EH (cell line): ENCODE data around the gene PLAC8L1.

ENCODE experiments used
- DNase-seq: peaks from one replicate; pipeline ENCODE4 v3.0.0-alpha.2; 2015; ENCODE audit warnings: low read depth

PLAC8L1 gene

DNA sequence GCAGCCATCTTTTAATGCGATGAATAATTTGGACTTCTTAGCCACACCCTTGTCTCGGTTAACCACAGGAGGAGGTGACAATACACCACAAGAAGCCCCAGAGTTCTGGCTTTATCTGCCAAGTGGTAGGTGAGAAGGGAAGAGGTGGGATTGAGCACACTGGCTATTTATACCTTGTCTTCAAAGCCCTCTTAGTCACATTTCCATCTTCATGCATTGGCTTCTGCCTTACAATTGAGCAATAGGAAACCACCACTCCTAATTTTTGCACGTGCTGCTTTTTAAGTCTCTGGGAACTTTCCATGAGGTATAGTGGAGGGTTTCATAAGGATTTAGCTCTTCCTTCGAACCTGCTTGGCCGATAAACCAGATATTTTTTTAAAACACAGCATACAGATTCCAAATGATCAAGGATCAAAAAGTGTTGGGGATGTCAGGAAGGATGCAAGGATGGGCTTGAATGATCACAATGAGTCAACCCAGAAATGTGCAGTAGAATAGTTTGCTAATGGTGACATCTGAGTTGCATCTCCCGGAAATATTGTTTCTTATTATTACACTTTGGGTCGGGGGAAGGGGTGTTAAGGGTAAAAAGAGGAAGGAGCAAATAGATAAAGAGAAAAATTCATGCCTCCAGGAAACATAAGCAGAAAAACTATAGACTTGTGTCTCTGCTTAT lies 25.5 kb downstream of the PLAC8L1 start:
- DNase-seq = no peak

DNA sequence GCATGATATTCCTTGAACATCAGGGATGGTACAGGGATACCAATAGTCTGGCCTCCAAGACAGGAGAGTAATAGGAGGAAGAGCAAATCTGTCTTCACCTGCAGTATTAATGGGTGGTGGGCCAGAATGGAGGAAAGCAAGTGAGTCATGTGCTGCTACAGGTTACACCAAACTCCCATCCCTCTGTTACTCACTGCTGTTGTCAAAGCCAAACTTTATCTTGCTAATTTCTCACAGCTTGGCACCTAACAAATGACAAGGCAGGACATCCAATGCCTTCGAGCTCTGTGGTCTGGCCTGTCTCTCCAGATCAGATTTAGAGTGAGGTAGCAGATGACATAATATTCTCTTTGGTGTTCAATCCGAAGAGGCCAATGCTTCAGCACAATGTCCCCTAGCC lies 26.8 kb downstream of the PLAC8L1 start:
- DNase-seq = no peak

DNA sequence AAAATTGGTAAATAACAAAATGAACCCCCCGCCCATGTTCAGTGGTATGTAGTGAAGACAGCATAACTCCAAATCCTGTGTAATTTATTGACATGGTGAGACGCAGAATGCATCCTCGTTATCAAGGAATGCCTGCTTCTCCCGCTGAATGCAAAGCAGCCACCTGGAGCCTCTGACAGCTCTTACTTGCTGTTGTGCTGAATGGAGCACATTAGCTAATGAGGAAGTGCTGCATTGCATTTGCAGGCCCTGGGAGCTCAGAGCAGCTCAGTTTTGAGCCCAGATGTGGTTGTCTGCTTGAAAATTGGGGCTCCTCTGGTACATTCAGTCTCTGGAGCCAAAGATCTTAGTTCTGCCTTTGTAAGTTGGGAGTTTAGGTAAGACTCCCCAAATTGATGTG lies 28.9 kb downstream of the PLAC8L1 start:
- DNase-seq = no peak

DNA sequence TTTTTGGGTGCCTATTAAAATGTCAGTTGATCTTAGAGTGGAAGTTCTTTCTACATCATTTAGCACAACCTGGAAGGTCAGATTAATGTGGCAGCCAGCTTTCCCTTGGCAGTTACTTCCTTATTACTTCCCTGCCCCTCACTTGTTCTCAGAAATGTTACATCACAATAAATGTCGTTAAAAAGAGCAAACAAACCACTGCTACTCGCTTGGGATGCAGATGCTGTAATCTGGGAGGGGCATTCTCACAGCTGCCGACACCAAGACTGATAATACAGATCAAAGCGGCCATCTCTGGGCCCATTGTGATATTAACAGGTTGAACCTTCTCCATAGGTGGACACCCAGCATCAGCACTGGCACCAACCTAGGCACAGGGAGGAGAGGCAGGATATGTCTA lies 29.3 kb downstream of the PLAC8L1 start:
- no peak for DNase-seq

DNA sequence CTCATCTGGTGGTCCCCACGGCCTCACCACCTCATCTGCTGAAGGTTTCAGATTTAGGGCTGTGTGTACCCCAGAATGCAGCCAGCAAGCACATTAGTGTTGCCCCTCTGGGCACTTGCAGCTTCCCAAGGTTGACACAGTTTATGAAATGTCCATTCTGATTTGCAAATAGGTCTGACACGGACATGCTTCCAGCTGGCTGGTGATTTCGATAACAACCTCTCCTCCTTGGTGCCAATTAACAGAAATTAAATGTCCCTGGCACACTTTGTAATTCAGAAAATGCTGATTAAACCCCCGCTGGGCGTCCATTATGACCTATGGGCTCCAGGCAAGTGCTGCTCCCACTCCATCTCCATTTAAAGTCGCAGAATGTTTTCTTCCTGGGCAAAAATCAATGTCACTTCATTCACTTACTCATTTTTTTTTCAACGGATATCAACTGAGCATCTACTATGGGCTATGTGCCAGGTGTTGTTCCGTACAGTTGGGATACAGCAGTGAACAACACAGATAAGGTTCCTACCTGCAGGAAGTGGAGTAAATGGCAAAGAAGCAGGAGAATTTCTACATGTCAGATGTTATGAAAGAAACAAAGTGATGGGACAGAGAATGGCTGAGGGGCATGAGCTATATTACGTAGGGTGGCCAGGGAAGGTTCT lies 32.0 kb downstream of the PLAC8L1 start:
- no peak for DNase-seq

DNA sequence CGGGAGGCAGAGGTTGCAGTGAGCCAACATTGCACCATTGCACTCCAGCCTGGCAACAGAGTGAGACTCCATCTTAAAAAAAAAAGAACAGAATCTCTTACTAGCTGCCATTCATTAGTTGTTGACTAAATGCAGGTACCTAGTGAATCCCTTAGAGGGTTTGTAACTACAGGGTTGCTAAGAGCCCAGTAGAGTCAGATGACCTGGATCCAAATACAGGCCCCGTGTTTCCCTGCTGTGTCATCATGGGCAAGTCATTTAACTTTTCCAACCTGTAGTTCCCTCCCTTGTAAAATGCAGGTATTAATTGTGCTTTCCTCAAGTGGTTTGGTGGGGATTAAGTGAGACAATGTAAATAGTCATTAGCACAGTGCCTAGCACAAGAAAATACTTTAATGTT lies 32.8 kb downstream of the PLAC8L1 start:
- no peak for DNase-seq

DNA sequence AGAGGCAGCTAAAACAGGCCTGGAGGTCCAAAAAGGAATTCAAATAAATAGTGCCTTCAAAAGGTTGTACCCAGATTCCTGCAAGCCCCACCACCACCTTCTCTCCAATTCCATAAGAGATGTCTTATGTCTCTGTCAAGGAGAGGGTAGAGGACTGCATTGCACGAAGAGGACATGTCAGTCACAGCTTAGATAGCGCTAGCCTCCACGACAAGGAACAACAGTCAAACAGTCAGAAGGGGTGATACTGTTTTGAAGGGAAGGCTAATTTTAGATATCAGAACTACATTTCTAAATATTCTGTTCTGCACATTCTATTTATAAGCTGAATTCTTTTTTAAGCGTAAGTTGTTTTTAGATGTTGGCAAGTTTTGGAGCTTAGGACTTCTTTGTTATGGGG lies 34.2 kb downstream of the PLAC8L1 start:
- DNase-seq = no peak

DNA sequence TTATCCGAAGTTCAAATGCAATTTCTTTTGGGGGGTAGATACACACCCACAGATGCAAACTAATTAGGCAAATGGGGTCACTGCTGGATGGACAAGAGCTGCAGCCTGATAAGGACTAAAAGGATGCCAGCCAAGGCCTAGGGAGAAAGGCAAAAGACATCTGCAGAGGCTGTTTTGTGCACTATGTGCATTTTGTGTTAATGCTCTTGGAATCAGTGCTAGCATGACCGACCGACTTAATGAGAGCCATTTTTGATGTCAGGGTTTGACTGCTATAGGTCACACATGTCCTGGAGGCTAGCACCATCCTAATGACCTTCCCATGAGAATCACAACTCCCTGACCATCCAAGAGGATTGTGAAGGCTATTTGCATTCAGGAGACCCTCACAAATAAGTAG lies 34.6 kb downstream of the PLAC8L1 start:
- DNase-seq = no peak

DNA sequence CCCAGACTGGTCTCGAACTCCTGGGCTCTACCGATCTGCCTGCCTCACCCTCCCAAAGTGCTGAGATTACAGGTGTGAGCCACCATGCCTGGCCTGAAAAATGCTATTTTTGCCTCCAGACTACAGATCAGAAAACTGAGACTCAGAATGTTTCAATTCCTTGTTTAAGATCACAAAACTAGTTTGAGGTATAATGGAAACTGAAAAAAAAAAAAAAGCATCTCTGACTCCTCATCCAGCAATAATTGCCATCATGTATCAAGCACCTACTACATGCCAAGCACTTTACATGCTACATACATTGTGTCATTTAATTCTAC lies 35.6 kb downstream of the PLAC8L1 start:
- DNase-seq = no peak

DNA sequence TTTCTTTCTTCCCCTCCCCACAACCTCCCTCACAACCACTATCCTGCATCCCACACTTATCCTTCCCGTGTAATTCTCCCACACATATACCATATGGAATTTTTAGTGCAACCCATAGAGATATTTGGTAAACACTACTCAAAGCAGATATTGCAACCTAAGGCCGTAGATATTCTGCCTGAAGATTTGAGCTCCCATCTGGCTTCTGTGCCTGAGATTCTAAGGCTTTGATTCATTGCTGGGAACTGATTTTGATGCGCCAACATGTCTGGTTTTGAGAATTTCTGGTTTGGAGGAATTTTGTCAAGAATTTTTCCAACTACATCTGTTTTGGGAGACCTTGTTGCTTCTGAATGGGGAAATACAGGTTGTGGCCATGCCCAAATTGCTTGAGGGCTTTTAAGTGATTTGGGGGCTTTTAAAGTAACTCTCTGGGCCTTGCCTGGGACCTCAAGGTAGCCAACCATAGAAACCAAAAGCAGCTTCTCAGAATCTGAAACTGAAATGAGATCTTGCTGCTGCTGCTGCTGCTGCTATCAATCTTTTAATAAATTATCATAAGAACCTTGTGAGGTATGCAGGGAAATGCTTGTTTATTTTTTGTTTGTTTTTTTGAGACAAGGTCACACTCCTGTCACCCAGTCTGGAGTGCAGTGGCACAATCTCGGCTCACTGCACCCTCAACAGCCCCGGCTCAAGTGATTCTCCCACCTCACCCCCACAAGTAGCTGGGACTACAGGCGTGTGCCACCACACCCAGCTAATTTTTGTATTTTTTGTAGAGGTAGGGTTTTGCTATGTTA lies 36.2 kb downstream of the PLAC8L1 start:
- DNase-seq = no peak

DNA sequence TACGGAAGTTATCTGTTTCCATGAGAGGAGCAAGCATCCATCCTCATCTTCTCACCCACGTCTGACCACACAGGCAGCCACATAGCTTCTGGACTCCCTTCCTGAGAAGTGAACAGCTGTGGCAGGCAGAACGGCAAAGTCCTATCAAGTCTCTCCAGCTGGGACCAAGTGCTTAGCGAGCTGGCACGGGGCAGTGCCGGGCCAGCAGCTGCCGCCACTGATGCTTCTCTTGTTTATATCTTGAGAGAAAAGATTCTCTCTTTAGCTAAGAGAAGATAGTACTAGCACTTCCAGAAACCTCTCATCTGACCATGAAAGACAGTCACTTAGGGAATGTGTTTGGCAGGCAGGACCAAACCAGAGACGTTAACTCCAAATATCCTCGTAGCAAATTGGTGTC lies 37.2 kb downstream of the PLAC8L1 start:
- no peak for DNase-seq

DNA sequence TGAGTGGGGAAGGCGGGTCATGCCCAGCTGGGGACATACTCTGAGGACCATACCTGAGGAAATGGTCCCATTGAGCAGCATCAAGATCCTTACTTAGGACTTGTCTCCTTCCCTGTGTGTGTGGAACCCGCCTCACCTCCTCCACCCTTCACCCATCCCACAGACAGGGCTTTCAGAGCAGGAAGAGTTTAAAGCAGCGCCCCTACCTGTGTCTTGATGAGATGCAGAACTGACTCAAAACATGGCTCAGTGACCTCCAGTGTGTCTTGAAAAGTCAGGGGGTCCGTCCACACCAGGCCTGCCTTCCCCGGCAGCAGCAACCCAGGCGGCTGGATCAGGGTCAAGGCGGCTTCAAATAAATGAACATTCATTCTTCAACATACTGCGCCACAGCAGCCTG lies 38.4 kb downstream of the PLAC8L1 start:
- no peak for DNase-seq

DNA sequence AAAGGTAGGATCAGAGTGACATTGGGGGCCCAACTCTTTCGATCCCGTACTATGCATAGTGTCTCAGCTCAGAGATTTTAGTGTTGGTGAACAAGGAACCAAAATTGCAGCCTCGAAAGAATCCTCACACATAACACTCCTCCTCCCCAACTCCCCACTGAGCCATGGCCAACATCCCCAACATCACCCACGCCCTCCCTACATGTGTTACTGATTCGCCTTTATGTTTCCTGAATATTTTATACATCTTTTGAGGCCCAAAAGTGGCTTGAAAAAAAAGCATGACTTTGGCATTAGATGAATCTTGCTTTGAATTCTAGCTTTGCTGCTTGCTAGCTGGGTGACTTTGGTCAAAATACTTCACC lies 45.2 kb downstream of the PLAC8L1 start:
- no peak for DNase-seq

DNA sequence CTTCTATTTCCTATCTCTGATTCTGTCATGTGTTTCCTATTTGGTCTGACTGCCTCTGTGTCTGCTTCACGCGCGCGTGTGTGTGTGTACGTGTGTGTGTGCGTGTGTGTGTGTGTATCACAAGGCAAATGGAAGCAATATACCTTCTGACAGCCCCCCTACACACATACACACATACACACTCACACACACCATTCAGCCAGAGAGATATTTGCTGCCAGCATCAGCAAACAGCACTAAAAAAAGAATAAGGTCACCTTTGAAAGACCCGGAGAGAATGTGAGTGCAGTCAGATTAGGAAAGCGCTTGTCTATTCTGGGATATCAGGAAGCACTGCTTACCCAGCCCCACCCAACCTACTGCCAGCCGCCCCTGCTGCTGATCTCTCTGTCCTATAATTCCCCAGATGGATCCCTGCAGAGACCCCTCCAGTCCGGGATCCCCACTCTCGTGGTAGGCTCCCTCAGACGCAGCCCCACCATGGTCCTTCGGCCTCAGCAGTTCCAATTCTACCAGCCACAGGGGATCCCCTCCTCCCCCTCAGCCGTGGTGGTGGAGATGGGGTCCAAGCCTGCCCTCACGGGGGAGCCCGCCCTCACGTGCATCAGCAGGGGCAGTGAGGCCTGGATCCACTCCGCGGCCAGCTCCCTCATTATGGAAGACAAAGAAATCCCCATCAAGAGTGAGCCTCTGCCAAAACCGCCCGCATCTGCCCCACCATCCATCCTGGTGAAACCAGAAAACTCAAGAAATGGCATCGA lies 45.7 kb downstream of the PLAC8L1 start:
- no peak for DNase-seq

DNA sequence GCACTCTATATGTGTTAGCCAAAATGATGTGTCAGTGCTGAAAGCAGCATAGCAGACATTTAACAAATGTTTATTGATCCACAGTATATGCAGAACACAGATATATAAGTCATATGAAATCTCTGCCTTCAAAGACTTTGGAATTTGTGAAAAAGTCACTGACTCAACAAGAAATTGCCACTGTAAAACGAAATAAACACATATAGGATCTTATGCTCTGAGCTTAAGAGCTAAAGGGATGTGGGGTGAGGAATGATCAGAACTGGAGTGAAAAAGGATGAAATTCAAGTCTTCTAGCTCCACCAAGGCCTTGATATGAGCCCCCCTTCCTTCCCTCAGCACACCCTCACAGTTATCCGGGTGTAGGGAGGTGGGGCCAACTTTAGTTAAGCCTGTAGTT lies 49.9 kb downstream of the PLAC8L1 start:
- DNase-seq = no peak

DNA sequence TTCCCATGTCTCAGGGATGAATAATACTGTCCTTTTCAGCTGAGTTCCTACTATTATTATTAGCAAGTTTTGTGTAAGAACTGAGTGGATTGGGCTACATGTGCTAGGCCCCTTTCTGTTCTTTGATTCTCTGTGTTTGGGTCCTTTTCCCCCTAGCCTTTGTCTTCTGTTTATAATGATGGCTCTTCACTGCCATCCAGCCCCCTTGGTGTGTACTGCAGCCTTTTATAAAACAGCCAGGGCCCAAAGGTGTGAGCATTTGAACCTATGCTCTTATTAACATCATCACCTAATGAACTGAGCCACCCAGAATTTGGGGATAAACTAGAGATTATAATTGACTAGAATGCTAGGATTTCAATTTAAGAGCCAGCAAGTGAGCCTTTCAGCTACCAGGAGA lies 52.6 kb downstream of the PLAC8L1 start:
- DNase-seq = no peak

DNA sequence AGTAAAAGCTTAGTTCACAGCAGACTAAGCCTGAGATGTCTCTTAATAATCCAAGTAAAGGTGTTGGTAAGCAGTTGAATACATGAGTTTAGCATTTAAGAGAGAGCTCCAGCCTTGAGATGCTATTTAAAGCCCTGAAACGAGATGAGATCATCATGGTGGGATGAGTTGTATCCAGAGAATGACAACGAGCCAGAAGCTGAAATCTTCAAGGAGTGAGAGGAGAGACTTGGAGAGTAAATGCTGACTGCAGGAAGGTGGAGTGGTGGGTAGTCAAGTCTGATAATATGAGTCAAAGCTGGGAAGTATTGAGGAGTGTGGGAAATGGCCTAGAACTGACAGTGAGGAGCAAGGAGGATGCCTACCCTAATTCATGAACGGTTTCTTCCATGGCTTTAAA lies 53.7 kb downstream of the PLAC8L1 start:
- peak; percentile 76 for DNase-seq

DNA sequence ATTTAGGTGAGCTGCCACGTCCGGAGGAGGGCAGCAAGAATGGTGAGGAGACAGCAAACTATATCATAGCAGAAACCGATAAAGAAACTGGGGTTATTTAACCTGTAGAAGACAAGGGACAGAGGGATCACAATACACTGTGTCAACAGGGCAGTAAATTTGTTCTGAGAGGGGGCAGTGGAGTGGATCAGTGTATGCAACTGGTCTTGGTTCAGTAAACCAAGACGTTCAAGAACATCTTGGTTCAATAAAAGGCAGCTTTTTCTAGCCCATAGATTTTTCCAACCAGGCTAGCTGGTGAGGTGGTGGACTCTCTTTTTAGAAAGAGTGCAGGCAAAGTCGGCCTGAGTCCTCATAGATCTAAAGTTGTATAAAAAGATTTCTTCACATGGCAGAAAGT lies 55.3 kb downstream of the PLAC8L1 start:
- DNase-seq = no peak

DNA sequence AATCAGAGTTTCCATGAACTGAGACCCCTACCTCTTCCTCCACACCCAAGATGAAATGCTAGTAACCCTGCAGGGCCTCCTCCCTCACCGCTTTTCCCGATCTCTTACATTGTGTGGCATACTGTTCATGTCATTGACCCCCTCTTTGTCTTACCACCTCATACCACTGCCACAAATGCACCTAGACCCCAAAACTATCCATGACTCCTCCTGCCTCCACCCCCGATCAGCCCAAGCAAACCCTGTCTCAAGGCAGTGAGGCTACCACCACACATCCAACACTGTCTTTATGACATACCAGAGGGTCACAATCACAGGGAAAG lies 55.7 kb downstream of the PLAC8L1 start:
- no peak for DNase-seq

DNA sequence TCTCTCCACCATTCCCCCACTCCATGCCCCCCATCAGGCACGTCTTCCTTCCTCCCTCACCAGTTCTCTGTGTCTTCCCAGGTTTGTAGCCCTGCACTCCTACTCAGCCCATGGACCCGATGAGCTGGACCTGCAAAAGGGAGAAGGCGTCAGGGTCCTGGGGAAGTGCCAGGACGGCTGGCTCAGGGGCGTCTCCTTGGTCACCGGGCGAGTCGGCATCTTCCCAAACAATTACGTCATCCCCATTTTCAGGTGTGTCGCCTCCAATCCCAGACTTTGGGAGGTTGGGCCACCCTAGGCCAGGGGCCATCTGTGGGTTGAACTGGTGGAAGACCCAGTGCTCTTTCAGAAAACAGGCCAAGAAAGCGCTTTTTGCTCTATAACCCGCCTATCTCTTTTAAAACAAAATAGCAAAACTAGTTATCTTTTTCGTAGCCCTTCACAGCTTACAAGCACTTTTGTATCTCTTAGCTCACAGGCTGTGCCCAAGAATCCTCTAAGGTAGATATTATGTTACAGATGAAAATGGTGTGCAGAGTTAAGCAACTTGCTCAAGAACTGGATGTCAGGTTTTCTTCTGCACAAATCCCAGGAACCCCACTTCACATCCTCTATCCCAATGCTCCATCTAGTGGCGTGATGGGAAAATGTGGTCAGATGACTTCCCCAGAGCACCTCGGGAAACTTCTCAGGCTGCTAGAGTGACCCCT lies 56.2 kb downstream of the PLAC8L1 start:
- DNase-seq = peak; percentile 77

DNA sequence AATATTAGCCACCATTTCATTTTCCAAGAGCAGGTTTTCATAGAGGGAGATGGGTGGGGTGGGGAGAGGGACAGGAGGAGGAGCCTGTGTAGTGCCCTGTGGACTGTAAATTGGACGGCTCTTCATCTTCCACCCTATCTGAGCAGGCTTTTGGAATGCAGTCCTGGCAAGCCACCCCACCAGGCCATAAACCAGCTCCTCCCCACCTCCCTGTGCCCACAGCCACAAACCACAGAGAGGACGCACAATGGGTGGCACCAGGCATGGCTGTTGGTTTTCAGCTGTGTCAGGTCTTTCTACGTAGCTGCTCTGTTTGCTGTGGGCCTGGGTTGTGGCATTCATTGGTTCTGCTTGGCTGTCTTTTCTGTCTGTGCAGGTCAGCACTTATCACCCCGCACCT lies 58.0 kb downstream of the PLAC8L1 start:
- DNase-seq = no peak

DNA sequence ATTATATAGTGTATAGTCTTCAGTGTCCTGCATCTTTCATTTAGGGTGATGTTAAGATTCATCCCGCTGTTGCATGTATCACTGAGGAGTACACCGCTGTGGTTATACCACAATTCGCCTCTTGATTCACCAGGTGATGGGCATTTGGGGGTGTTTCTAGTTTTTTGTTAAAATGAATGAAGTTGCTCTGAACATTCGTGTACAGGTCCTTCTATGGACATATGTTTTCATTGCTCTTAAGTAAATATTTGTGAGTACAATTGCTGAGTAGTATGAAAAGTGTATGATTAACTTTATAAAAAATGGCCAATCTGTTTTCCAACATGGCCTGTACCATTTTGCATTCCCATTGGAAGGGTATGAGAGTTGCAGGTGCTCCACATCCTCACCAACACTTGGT lies 61.7 kb downstream of the PLAC8L1 start:
- DNase-seq = no peak
